Measurements from ENCODE around the gene DRG2. TPM values are rescaled to one million over a fixed set of nuclear protein-coding genes. Genes with fewer than 3 reads are reported as not detected.

Gene DRG2
- total and polyA plus RNA-seq, 2 donors (not counting 3 experiments of a cell fraction or from before 2014, with no cell fraction given): 50.2 to 60.4 TPM

DNA sequence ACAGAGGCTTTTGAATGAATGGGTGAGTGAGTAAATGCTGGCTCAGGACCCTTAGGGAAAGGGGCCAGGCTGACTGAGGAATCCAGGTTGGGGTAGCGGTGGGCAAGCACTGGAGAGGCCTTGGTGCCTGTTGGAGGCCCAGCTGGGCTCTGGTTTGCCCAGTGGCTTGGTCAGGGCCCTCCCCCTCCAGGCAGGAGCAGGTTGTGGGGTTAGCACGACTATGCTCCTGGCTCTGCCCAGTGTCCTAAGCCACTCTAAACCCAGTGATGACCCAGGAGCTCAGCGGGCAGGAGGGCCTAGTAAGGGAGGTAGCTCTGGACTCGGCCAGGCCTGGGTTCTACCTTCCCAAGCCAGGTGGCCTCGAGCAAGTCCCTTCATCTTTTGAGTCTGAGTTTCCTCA, 28.3 kb downstream of the DRG2 start:
- no peak overlapping the region for H2AFZ ChIP-seq (ENCODE audit: low read depth, low read length)
- dilution Hi-C loops (cut with MboI; ENCODE audit: extremely low pct_ligation_motif_present, low sequenced_read_pairs) (no loop called here), intact Hi-C loops (cut with micrococcal nuclease) (no loop called here)
- H3K9me3 ChIP-seq (replicated peaks; ENCODE audit: control insufficient read depth, insufficient read depth, low read length): no peaks in the 10 kb centered on the region
- H3K36me3 ChIP-seq (ENCODE audit: control insufficient read depth in 2 of 2, extremely low read depth in 1 of 2, insufficient read depth in 2 of 2, low read length in 2 of 2): no peaks in the 10 kb centered on the region
- BruUV-seq (replicated peaks): no TSS peak
- H3K27me3 ChIP-seq (ENCODE audit: control insufficient read depth in 2 of 2, insufficient read depth in 2 of 2, low read length in 2 of 2): no peaks in the 10 kb centered on the region
- no peak overlapping the region for H3K4me3 ChIP-seq (replicated peaks in 1 of 3; ENCODE audit: insufficient read depth in 1 of 3, low read depth in 1 of 3, low read length in 3 of 3)
- ChIA-PET CTCF (interaction anchor here (0.8 kb wide), 1 partner anchor 67 kb away, joined by 3 read pairs; the partner anchor contains the start of gene ALKBH5), POLR2A (no interaction called here)
- FAIRE-seq: no peak
- no peak for DNase-seq (ENCODE audit: low read depth, low spot score)
- no peaks in the 10 kb centered on the region for H3K9me1 ChIP-seq (replicated peaks; ENCODE audit: control insufficient read depth, extremely low read depth, insufficient read depth, low read length)
- no peaks in the 10 kb centered on the region for H4K20me1 ChIP-seq (replicated peaks; ENCODE audit: control insufficient read depth, extremely low read depth, insufficient read depth, low read length)
- TF ChIP-seq JUN (IDR thresholded peaks at IDR 0.05; ENCODE audit: borderline replicate concordance, insufficient read depth, insufficient read length, low read depth) (no peak), EZH2 (IDR thresholded peaks at IDR 0.05; ENCODE audit: borderline replicate concordance, low read depth, low read length, severe bottlenecking) (no peak), POLR2AphosphoS5 (IDR thresholded peaks at IDR 0.05; ENCODE audit: insufficient read depth, low read depth, low read length) (no peak), MYC (IDR thresholded peaks at IDR 0.05; ENCODE audit: low read depth, low read length) (no peak), FOS (IDR thresholded peaks at IDR 0.05; ENCODE audit: borderline replicate concordance, insufficient read depth, low read length) (no peak), POLR2A (IDR thresholded peaks at IDR 0.05; ENCODE audit: low read depth, low read length) (no peak), GATA2 (IDR thresholded peaks at IDR 0.05; ENCODE audit: insufficient read depth, insufficient read length, low read depth, low read length) (no peak)
- TF ChIP-seq, protein P1, sequence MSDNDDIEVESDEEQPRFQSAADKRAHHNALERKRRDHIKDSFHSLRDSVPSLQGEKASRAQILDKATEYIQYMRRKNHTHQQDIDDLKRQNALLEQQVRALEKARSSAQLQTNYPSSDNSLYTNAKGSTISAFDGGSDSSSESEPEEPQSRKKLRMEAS (IDR thresholded peaks at IDR 0.05; ENCODE audit: insufficient read depth, insufficient read length): no peak
- TF ChIP-seq, protein P2, sequence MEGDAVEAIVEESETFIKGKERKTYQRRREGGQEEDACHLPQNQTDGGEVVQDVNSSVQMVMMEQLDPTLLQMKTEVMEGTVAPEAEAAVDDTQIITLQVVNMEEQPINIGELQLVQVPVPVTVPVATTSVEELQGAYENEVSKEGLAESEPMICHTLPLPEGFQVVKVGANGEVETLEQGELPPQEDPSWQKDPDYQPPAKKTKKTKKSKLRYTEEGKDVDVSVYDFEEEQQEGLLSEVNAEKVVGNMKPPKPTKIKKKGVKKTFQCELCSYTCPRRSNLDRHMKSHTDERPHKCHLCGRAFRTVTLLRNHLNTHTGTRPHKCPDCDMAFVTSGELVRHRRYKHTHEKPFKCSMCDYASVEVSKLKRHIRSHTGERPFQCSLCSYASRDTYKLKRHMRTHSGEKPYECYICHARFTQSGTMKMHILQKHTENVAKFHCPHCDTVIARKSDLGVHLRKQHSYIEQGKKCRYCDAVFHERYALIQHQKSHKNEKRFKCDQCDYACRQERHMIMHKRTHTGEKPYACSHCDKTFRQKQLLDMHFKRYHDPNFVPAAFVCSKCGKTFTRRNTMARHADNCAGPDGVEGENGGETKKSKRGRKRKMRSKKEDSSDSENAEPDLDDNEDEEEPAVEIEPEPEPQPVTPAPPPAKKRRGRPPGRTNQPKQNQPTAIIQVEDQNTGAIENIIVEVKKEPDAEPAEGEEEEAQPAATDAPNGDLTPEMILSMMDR (IDR thresholded peaks at IDR 0.05; ENCODE audit: extremely low read depth in 1 of 2, insufficient read depth in 1 of 2, low read depth in 1 of 2, low read length in 2 of 2): no peak
- no peak overlapping the region for H3K9ac ChIP-seq (replicated peaks; ENCODE audit: extremely low read depth, insufficient read depth, low read length)
- H3K4me2 ChIP-seq (ENCODE audit: insufficient read depth, low read length): no peak overlapping the region
- H3K27ac ChIP-seq (ENCODE audit: insufficient read depth, low read depth, low read length): no peak overlapping the region
- H3K4me1 ChIP-seq (ENCODE audit: control insufficient read depth, extremely low read depth, insufficient read depth, low read length): no peaks in the 10 kb centered on the region
- H3K79me2 ChIP-seq (ENCODE audit: control insufficient read depth, insufficient read depth, low read length): no peaks in the 10 kb centered on the region
